Neutrophil (primary cell): ENCODE results near the gene ANKRD10.

ENCODE experiments used
- H3K27ac ChIP-seq: fragments of 200-600 bp; sonication (generic); 2 replicates; pipeline ENCODE4 v1.5.1; 2016; ENCODE audit warnings: mild to moderate bottlenecking, moderate library complexity
- H3K27me3 ChIP-seq: fragments of 200-600 bp; sonication (generic); 2 replicates; pipeline ENCODE4 v1.6.0; 2016; ENCODE audit warnings: mild to moderate bottlenecking
- H3K36me3 ChIP-seq: fragments of 200-600 bp; sonication (generic); 2 replicates; pipeline ENCODE4 v1.5.1; 2017
- H3K4me1 ChIP-seq, 2 experiments: fragments of 200-600 bp in 1 of 2; sonication (generic) in 1 of 2; 1 replicate in 1 of 2; 2 replicates in 1 of 2; pipeline versions ENCODE4 v1.5.1 to v1.6.1; 2013 to 2016; ENCODE audit warnings: low read depth in 1 of 2, low read length in 1 of 2, mild to moderate bottlenecking in 1 of 2, moderate library complexity in 1 of 2; ENCODE audit not compliant: control insufficient read depth in 1 of 2, insufficient read depth in 1 of 2
- H3K4me3 ChIP-seq, 2 experiments: fragments of 200-600 bp in 1 of 2; sonication (generic) in 1 of 2; 1 replicate in 1 of 2; 2 replicates in 1 of 2; pipeline ENCODE4 v1.5.1; 2013 to 2016; ENCODE audit warnings: low read depth in 1 of 2, low read length in 1 of 2, mild to moderate bottlenecking in 1 of 2, moderate library complexity in 1 of 2
- H3K9me3 ChIP-seq: fragments of 200-600 bp; sonication (generic); 2 replicates; pipeline ENCODE4 v1.5.1; 2016
- TF ChIP-seq, protein P1 (sequence below): fragments of 200-600 bp; sonication (generic); IDR thresholded peaks from 2 replicates; pipeline ENCODE4 v1.5.1; 2016; ENCODE audit warnings: antibody characterized with exemption

Gene ANKRD10

DNA sequence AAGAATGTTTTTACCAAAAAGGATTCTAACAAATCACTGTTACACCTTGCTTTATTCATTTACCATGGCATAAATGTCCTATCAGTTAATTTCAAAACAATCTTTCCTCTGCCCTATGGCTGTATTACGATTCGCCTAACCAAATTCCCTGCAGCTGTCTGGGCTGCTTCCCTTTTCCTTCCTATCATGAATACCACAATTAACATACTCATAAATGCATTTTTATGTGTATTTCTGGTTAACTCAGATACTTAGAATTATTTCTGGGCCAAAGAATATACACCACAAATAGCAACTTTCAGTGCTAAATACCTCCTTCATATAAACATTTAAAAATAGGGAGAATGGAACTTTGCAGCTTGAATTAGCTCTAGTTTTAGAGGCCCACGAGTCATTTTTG is 30.4 kb downstream of the ANKRD10 start:
- H3K4me3 ChIP-seq = no peak overlapping the region
- H3K9me3 ChIP-seq = no peaks in the 10 kb centered on the region
- no peak overlapping the region for H3K27ac ChIP-seq
- peaks cover 6% of the 10 kb centered on the region for H3K36me3 ChIP-seq
- H3K4me1 ChIP-seq = no peaks in the 10 kb centered on the region
- TF ChIP-seq, protein P1, sequence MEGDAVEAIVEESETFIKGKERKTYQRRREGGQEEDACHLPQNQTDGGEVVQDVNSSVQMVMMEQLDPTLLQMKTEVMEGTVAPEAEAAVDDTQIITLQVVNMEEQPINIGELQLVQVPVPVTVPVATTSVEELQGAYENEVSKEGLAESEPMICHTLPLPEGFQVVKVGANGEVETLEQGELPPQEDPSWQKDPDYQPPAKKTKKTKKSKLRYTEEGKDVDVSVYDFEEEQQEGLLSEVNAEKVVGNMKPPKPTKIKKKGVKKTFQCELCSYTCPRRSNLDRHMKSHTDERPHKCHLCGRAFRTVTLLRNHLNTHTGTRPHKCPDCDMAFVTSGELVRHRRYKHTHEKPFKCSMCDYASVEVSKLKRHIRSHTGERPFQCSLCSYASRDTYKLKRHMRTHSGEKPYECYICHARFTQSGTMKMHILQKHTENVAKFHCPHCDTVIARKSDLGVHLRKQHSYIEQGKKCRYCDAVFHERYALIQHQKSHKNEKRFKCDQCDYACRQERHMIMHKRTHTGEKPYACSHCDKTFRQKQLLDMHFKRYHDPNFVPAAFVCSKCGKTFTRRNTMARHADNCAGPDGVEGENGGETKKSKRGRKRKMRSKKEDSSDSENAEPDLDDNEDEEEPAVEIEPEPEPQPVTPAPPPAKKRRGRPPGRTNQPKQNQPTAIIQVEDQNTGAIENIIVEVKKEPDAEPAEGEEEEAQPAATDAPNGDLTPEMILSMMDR = no peak
- H3K27me3 ChIP-seq = no peaks in the 10 kb centered on the region

GRCh38 chr13:110883542-110883941 is 31.3 kb downstream of the ANKRD10 start:
- Histone ChIP-seq H3K4me3 (no peak overlapping the region), H3K9me3 (no peaks in the 10 kb centered on the region), H3K4me1 (no peaks in the 10 kb centered on the region), H3K36me3 (peaks cover 6% of the 10 kb centered on the region), H3K27ac (no peak overlapping the region), H3K27me3 (no peaks in the 10 kb centered on the region)
- TF ChIP-seq, protein P1 = no peak

GRCh38 chr13:110882972-110883371 is 31.9 kb downstream of the ANKRD10 start:
- Histone ChIP-seq H3K9me3 (no peaks in the 10 kb centered on the region), H3K4me3 (no peak overlapping the region), H3K27ac (no peak overlapping the region), H3K36me3 (peaks cover 6% of the 10 kb centered on the region), H3K27me3 (no peaks in the 10 kb centered on the region), H3K4me1 (no peaks in the 10 kb centered on the region)
- TF ChIP-seq, protein P1 = no peak

DNA sequence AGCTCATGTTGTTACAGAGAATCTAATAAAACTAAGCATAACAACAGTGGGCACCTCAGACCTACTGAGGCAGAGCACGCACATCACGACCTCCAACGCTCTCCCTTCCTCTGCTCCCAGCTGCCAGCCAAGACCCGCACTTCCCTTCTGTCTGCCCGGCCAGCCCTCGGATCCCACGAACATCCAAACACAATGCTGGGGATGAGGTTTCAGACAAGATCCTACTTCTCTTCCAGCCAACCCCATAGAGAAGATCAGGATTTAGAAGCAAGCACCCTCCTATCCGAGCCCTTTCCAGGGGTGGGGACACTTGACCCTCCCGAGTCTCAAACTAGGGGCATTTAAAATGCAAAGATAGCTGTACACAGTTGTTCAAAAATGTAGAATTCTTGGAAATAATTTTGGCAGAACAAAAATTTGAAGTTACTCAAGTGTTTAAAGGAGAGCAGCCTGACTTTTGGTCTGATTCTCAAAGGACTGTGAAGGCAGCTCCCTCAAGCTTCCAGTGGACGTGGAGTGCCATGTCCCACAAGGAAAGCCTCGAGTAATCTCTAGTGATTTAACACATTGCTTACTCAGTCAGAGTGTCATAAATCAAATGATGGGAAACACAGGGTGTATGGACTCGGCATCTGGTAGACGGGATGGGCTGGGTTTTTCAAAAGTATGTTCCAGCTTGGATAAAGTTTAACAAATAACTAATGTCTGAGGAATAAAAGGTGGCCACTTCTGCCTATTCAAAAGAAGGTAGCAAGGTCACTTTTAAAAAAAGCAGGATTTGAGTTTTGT is 32.8 kb downstream of the ANKRD10 start:
- Histone ChIP-seq H3K36me3 (peaks cover 6% of the 10 kb centered on the region), H3K27ac (no peak overlapping the region), H3K27me3 (no peaks in the 10 kb centered on the region), H3K4me3 (no peak overlapping the region), H3K4me1 (no peaks in the 10 kb centered on the region), H3K9me3 (no peaks in the 10 kb centered on the region)
- TF ChIP-seq, protein P1 = no peak

DNA sequence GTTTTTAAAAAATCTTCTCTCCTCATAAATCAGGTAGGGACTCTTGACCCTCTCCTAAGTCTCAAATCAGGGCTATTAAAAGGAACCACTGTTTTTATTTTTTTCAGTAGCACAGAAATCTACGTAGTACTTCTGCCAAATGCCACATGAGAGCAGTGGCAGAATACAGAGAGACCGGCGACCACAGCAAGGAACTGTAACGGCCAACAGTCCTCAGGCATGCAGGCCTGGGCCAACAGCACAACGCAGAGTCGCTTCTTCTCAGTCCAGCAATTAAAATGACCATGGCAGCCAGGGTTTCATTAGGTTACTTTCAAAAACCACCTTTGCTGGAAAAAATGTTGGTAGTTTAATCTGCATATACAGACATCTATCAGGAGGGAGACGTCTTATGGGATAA is 34.2 kb downstream of the ANKRD10 start:
- Histone ChIP-seq H3K27me3 (peaks cover 10% of the 10 kb centered on the region), H3K4me1 (no peaks in the 10 kb centered on the region), H3K27ac (no peak overlapping the region), H3K4me3 (no peak overlapping the region), H3K9me3 (no peaks in the 10 kb centered on the region), H3K36me3 (peaks cover 6% of the 10 kb centered on the region)
- TF ChIP-seq, protein P1 = no peak
